NOMO-1 treated with DMSO at 0.1 percent for 48 hours (cell line): ENCODE data around the gene PTN.
"Not testable (repeated sequence)": the region's sequence is repeated elsewhere in the genome, so short reads cannot be mapped to it uniquely, and the experiment has no call there.

ENCODE experiments used
- DNase-seq: peaks from one replicate; lab custom pipeline; 2025; ENCODE audit not compliant: unreplicated experiment; lab: John Stamatoyannopoulos, UW

Gene PTN

DNA sequence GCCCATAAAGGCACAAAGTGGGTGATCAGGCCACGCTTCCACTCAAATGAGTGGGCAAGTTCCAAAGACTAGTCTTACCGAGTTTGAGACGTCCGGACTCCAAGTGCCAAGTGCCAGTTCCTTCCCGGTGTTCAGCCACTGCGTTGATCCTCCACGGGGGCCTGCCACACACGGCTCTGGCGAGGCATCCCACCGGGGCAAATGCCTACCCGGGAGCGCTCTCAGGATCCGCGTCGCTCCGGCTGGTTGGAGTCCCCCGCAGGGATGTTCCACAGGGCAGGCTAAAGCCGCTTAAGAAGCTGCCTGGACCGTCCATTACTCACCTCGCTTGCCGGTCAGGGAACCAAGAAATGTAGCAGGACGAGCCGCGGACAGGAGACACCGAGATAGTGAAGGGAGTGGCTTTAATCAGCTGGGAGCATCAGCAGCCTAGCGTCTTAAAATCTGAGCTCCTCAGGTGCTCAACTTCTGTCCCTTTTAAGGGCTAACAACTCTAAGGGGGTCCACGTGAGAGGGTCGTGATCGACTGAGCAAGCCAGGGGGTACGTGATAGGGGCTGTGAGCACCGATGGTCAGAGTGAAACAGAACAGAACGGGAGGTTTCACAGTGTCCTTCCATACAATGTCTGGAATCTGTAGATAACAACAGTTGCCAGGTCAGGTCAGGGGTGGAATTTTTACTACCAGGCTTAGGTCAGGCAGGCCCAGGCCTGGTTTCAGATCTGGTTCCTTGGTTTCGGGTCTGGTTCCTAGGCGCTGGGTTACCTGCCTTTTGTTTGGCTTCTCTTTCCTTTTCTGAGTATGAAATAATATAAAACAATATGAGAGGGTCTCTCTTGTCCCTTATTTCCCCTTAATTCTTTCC, 75.3 kb downstream of the PTN start:
- DNase-seq = not testable (repeated sequence)

DNA sequence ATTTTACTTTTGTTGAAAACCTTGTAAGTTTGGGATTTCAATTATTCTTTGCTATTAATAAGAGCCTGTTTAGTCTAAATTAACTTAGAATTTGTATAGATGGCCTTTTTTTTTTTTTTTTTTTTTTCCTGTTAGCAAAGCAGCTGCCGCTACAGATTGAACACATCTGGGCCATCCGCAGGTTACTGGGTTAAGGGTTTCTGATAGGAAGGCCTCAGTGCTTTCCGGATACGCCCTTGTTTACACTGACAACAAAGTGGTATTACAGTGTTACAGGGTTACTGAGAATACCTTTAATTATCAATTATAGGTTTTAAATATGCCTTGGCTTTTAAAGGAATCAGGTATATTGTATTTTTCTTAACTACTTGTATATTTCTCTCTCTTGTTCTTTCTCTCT, 76.8 kb downstream of the PTN start:
- DNase-seq = no peak

DNA sequence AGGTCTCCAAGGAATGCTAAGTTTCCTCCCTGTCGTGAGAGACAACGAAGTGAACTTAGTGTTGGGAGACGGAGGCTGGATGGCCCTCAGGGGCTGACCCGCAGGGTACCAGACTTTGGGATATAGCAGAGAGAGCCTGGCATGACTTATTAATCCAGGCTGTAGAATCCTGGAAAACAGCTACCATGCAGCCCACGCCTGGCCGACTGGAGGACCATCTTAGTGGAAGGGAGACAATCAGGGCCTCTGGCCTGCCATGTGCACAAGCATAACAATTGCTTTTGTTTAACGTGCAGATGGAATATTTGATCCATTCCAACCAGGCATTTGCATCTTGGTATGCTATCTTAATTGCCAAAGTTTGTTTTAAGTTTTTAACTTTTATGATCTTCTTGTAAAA, 78.1 kb downstream of the PTN start:
- DNase-seq = not testable (repeated sequence)

DNA sequence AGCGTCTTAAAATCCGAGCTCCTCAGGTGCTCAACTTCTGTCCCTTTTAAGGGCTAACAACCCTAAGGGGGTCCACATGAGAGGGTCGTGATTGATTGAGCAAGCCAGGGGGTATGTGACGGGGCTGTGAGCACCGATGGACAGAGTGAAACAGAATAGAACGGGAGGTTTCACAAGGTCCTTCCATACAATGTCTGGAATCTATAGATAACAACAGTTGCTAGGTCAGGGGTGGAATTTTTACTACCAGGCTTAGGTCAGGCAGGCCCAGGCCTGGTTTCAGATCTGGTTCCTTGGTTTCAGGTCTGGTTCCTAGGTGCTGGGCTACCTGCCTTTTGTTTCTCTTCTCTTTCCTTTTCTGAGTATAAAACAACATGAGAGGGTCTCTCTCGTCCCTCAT, 80.9 kb downstream of the PTN start:
- DNase-seq = no peak

DNA sequence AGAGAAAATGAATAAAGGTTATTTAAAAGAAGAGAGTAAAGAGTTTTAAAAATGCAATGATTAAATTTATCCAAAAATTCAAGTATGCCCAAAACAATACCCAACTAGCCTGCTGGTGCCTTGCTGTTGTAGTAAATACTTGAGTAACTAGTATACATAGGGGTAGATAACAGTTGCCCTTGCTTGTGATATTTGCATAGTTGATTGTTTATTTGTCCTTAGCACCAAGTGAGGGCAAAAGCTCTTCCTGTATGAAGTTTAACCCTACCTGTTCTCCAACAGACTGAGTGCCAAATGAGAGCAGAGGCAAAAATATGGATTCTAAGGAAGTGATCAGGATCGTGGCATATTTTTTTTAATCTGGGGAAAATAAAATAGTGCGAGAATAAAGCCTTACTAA, 85.0 kb downstream of the PTN start:
- DNase-seq = no peak

DNA sequence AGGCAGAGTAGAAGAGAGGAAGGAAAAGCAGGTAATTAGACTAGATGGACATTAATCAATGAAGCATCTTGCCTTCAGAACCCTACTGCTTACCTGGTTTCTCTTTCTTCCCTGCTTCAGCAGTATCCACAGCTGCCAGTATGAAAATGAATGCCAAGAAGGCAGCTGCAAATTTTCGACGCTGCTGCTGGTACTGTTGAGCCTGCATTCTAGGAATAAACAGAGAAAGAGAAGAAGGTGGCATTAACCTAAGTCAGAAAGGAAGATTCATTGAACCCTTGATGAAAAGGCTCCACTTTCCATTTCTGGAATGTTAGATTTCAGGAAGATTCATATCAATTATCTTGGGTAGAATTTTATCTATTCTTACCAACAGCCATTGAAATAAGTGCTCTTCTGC, 88.8 kb downstream of the PTN start:
- no peak for DNase-seq

DNA sequence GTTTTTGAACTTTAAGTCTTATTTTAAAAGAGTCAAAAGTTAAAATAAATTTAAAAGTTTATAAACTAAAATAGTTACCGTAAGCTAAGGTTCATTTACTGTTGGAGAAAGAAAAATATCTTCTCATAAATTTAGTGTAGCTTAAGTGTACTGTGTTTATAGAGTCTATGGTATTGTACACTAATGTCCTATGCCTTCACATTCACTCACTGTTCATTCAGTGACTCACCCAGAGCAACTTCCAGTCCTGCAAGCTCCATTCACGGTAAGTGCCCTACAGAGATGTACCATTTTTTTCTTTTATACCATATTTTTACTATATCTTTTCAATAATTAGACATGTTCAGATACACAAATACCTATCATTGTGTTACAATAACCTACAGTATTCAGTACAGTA, 97.6 kb downstream of the PTN start:
- DNase-seq = no peak

DNA sequence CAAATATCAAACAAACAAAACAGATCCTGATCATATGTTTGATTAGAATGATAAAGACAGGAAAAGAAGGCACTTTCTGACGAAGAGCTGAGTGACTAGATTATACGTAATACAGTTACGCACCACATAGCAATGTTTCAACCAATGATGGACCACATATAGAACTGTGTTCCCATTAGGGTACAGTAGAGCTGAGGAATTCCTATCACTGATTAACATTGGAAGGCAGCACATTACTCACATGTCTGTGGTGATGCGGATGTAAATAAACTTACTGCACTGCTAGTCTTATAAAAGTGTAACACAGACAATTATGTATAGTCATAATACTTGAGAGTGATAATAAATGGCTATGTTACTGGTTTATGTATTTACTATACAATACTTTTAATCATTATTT, 98.3 kb downstream of the PTN start:
- no peak for DNase-seq

DNA sequence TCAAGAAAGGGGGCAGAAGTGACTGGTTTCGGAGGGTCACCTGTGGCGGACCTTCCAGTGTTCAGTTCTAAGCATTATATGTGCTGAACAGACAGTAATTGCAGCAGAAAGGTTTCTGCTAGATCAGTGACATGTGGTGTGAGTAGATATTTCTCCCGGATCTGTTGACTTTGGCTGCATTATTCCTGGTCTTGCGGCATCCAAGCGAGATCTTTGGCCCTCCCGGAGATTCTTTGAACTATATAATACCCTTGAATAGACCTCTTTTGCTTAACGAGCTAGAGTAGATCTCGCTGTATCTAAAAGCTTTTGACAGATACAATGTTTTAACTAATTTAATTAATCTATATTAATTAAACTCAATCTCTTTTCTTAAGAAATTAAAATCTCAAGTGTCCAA, 99.8 kb downstream of the PTN start:
- DNase-seq = no peak

DNA sequence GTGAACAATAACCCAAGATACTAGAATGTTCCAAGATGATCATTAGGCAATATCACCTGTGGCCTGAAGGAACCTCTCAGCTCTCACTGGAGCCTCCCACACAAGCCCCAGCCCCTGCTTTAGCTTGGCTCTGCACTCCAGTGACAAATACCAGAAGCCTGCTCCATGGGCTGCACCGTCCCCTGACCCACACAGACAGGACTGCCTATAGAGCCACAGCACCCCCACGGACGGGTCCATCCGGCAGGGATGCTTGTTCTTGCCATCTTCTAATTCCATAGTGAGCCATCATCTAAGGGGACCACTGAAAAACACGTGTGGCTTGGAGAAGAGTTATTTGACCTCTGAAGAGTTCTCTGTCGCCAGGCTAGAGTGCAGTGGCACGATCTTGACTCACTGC, 100.9 kb downstream of the PTN start:
- no peak for DNase-seq

DNA sequence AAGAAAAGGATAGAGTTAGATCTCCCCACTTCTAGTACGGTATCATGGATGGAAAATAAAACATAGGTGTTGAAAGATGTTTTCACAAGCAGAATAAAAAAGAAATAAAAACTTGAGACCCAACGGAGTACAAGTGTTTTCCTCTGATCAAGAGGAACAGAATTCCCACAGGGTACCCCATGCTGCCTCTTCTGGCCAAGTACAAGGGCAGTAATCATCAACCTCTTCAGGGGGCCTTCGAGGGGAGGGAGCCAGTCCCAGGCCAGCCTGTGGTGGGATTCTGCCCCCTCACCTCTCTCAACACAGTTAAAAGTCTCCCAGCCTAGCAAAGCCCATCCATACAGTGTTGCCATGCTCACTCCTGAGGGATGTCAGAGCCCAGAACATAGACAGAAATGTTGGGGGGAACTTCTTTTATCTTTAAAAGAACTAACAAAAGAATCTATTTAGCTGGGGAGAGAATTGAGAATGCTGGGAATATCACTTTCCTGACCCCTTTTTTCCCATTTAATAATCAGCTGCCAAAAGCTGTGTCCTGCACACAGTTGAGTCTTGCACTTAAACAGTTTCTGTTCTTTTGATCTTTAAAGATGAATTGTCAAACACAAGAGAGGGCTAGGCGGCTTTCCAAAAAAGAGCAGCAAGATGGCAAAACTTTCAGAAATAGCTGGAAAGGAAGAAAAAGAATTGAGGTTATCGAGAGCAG, 101.7 kb downstream of the PTN start:
- DNase-seq = no peak

DNA sequence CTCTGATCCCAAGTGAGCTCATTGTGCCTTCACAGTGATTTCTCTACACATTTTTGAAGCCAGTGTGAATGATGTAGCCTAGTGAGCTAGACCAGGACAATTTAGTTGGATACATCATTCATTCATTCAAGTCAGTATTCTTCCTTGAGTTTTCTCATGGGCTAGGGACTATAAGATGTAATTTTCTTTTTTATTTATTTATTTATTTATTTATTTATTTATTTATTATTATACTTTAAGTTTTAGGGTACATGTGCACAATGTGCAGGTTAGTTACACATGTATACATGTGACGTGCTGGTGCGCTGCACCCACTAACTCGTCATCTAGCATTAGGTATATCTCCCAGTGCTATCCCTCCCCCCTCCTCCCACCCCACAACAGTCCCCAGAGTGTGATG, 104.3 kb downstream of the PTN start:
- DNase-seq = not testable (repeated sequence)

DNA sequence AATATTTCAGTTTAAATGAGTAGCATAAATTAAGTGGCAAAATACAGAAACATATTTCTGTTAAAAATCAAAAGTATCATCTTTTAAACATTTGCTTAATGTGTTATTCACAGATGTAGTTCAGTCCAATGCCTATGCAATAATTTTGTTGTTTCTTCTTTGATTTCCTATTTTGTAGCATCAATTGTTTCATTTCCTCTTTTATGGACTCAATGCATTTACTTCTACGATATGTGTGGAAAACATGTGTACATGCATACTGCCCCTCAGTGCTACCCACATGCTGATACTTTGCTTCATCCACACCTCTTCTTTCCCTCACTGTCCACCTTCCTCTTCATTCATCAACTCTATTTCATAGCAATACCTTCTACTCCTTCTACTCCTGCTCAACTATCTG, 108.1 kb downstream of the PTN start:
- no peak for DNase-seq

DNA sequence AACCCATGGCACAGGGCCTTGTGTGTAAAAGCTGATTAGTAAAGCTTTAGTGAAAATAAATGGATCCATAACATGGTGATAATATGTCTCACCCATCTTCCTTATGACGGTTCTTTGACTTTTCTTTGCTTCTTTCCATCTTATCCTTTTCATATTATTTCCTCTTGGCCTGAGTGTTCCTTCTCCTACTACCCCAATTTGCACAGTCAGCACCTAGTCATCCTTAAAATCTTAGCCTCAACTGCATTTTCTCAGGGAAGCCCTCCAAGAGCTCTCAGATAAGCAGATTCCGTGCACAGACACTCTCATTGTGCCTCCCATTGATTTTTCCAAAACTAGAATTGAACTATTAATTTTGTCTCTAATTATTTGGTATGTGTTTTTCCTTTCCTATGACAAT, 112.4 kb downstream of the PTN start:
- DNase-seq = no peak

DNA sequence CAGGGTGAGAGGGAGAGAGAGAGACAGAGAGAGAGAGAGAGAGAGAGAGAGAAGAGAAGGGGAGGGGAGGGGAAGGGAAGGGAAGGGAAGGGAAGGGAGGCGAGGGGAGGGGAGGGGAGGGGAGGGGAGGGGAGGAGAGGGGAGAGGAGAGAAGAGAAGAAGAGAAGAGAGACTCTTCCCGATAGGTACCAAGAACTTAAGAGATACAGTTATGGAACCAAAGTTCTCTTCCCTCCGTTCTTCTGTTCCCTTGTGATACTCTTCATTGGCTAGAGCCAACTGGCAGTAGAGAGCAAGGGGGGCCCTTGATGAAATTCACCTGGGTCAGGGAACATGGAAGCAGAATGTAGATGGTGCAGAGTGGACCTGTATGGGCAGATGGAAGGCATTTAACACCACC, 122.1 kb downstream of the PTN start:
- no peak for DNase-seq

DNA sequence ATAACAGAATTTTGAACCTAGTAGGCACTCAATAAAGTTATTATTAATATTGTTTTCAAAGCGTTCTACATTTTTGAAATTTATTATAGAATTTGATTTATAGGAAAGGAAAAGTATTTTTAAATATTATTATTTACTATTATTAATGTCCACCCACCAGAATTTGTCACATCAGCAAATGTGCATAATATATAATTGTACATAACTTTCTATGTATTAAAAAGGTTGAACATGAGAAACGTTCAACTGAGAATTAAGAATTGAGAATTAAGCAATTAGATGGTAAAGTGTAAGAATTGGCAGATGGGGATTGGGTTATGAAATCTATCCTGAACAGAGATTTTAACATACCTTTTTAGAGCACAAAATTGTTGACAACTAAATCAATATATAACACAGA, 129.8 kb downstream of the PTN start:
- no peak for DNase-seq

DNA sequence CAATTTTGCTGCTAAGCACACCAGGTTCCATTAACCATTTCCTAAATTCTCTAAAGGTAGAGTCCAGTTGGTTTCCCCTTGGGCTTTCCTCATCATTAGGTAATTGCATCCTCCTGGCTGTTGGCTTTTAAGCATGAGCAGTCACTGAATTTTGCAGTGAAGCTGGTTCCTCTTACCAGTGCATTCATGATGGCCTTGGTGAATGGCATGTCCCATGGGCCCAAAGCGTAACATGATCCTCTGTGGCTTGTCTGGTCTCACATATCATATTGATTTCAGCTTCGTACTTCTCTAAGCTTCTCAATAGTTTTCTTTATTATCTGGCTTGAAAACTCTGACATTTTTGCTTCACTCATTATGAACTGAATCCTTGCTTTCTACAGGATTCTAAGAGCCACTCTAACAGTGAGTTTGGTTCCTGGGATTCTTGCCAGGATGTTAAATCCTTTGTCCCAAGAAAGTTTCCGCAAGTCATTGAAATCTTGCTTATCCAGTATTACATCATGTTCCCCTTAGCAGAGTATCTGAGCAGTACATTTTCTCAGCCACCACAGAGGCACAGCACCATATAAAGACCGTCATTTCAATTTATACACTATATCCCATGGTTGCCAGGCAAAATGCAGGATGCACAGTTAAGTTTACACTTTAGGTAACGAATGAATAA, 134.2 kb downstream of the PTN start:
- DNase-seq = no peak

DNA sequence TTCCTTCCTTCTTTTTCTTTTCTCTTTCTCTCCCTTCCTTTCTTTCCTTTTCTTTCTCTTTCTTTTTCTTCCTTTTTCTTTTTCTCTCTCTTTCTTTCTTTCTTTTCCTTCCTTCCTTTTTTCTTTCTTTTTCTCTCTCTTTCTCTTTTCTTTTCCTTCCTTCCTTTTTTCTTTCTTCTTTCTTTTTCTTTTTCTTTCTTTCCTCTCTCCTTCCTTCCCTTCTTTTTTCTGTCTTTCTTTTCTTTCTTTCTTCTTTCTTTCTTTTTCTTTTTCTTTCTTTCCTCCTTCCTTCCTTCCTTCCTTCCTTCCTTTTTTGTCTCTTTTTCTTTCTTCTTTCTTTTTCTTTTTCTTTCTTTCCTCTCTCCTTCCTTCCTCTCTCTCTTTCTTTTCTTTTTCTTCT, 136.8 kb downstream of the PTN start:
- DNase-seq = no peak

DNA sequence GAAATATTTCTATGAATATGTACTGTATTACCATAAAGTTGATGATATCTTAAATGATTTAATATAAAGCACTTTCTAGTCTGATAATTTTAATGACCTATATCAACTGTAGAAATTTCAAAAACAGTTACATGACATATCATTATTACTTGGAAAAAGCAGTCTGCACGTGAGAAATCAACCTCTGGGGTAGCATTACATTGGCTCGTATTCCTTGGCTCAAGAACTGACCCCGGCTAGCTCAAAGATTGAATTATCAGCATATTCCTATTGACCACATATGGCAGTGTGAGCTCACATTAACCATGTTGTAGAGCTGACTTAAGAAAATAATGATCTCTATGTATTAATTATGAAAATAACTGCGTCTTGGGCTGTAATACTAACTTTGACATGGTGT, 139.3 kb downstream of the PTN start:
- DNase-seq = no peak

DNA sequence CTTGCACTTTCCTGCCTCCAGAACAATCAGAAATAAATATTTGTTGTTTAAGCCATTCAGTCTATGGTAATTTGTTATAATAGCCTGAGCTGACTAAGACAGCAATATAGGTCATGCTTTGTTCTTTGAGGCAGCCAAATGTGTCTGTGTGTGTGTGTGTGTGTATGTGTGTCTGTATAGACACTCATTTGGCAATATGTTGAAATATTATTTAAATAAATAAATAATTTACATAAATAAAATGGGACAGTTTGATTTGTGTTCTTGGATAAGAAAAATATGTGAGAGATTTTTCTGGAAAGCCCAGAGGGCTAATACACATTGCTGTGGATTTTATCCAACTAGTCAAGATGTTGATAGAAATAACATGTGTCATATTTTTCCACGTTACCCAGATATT, 140.2 kb downstream of the PTN start:
- DNase-seq = no peak

DNA sequence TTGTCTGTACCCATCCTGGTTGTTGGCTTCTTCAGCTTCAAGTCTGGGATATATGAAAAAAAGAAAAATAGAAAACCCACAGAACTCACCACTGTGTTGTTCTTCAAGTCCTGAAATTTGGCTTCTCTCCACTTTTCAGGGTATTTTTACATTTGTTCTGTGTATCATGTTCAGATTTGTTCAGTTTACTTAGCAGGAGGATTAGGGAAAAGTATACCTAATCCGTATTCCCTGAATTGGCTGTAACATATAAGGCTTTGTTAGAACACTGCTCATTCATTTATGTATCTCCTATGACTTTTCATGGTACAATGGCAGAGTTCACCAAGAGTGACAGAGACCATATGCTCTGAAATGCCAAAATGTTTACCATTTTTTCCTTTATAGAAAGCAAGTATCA, 146.9 kb downstream of the PTN start:
- no peak for DNase-seq

DNA sequence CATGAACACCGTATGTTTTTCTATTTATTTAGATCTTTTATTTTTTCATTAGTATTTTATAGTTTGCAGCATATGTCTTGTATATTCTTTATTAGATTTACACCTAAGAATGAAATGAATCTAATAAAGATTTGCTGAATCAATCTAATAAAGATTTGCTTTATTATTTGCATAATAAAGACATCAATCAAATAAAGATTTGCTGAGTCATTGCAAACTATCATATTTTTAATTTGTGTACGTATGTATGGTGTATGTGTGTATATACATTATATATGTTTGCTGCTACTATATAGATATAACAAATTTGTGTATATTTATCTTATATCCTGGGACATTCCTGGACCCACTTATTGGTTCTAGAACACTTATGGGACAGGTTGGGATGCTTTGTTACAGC, 147.5 kb downstream of the PTN start:
- DNase-seq = no peak
